GM12878 (cell line): ENCODE measurements around the gene BPIFA3. TPM values are rescaled to one million over a fixed set of nuclear protein-coding genes. Genes with fewer than 3 reads are reported as not detected.

Source experiments
- ATAC-seq: fragments of 200-7000 bp; cut with Tn5 transposase; 3 replicates; pipeline ENCODE4 v1.9.1; 2020; ENCODE audit warnings: mild to moderate bottlenecking, moderate library complexity
- BruUV-seq: library from RNA; stranded (reverse); fragments of 400-500 nt; replicated peaks from 2 replicates; lab custom pipeline; 2021; lab: Mats Ljungman, UMichigan
- CTCF ChIA-PET: fragments of 300-600 bp; sonication (Branson Sonifier 250); formaldehyde crosslinking; extraction: SDS; loops from one replicate; lab custom pipeline; 2021; ENCODE audit warnings: inconsistent platforms; lab: Yijun Ruan, JAX
- POLR2A ChIA-PET: fragments of 350-600 bp; formaldehyde crosslinking; extraction: SDS; loops from one replicate; lab custom pipeline; 2021; ENCODE audit warnings: inconsistent platforms; lab: Charles Lee
- RAD21 ChIA-PET: fragments of 300-600 bp; sonication (Branson Sonifier 250); formaldehyde crosslinking; loops from one replicate; lab custom pipeline; 2023; ENCODE audit warnings: antibody characterized with exemption; ENCODE audit not compliant: unreplicated experiment; lab: Charles Lee
- SMC1A ChIA-PET: fragments of 300-600 bp; sonication (Branson Sonifier 250); formaldehyde crosslinking; loops from one replicate; lab custom pipeline; 2023; ENCODE audit not compliant: unreplicated experiment, uncharacterized antibody; lab: Charles Lee
- DNase-seq: peaks from one replicate; pipeline ENCODE4 v3.0.0-alpha.2; 2011; ENCODE audit warnings: low read depth, low spot score
- FAIRE-seq: peaks from 3 replicates; lab custom pipeline; 2011; peaks lifted over from hg19 to GRCh38; lab: Jason Lieb, UNC
- H2AFZ ChIP-seq: 2 replicates; pipeline ENCODE4 v1.6.0; 2011; ENCODE audit warnings: low read depth, low read length, control low read depth; ENCODE audit not compliant: control insufficient read depth
- H3K27ac ChIP-seq: 2 replicates; pipeline ENCODE4 v1.5.1; 2011; ENCODE audit warnings: control low read depth; ENCODE audit not compliant: control insufficient read depth, insufficient read depth
- H3K27me3 ChIP-seq, 2 experiments: replicated peaks in 1 of 2; 2 replicates each; pipeline versions ENCODE4 v1.6.0 to v1.6.1; 2011; ENCODE audit warnings: low read length in 1 of 2; ENCODE audit not compliant: control insufficient read depth in 2 of 2, insufficient read depth in 2 of 2
- H3K36me3 ChIP-seq, 2 experiments: 2 replicates each; pipeline ENCODE4 v1.5.1; 2011; ENCODE audit warnings: low read length in 1 of 2; ENCODE audit not compliant: control insufficient read depth in 2 of 2, insufficient read depth in 2 of 2
- H3K4me1 ChIP-seq: 2 replicates; pipeline ENCODE4 v1.6.1; 2011; ENCODE audit warnings: mild to moderate bottlenecking, low read length, moderate library complexity, mixed read lengths; ENCODE audit not compliant: control insufficient read depth, insufficient read depth
- H3K4me2 ChIP-seq: 2 replicates; pipeline ENCODE4 v1.6.0; 2011; ENCODE audit warnings: control low read depth; ENCODE audit not compliant: control insufficient read depth, insufficient read depth
- H3K4me3 ChIP-seq: fragments of 200-600 bp; sonication (generic); 2 replicates; pipeline ENCODE4 v1.5.1; 2016
- H3K79me2 ChIP-seq: 2 replicates; pipeline ENCODE4 v1.6.0; 2011; ENCODE audit warnings: low read length; ENCODE audit not compliant: control insufficient read depth, insufficient read depth
- H3K9ac ChIP-seq: 2 replicates; pipeline ENCODE4 v1.8.0; 2011; ENCODE audit warnings: low read length, control low read depth, mixed read lengths; ENCODE audit not compliant: control insufficient read depth, insufficient read depth
- H3K9me3 ChIP-seq: replicated peaks from 3 replicates; pipeline ENCODE4 v1.5.1; 2011; ENCODE audit warnings: mild to moderate bottlenecking, low read length; ENCODE audit not compliant: control insufficient read depth, insufficient read depth
- H4K20me1 ChIP-seq: 2 replicates; pipeline ENCODE4 v1.6.0; 2011; ENCODE audit not compliant: control insufficient read depth, insufficient read depth
- ASH2L ChIP-seq: fragments of 300-600, 200-600 bp; sonication (generic); IDR thresholded peaks from 2 replicates; pipeline ENCODE4 v1.6.1; 2017; ENCODE audit warnings: low read depth, mild to moderate bottlenecking, borderline replicate concordance
- ATF7 ChIP-seq: fragments of 450-650 bp; IDR thresholded peaks from 2 replicates; pipeline ENCODE4 v1.6.1; 2016; ENCODE audit warnings: low read depth, mild to moderate bottlenecking
- CBX5 ChIP-seq: sonication (generic); IDR thresholded peaks from 2 replicates; pipeline ENCODE4 v1.6.1; 2016; ENCODE audit warnings: low read depth, moderate library complexity, mild to moderate bottlenecking, inconsistent platforms
- CHD4 ChIP-seq: fragments of 200-600 bp; sonication (generic); IDR thresholded peaks from 2 replicates; pipeline ENCODE4 v1.6.1; 2016; ENCODE audit warnings: mild to moderate bottlenecking
- HDAC6 ChIP-seq: fragments of 200-600 bp; sonication (generic); IDR thresholded peaks from one replicate; pipeline ENCODE4 v1.8.0; 2017; ENCODE audit warnings: antibody characterized with exemption; ENCODE audit not compliant: unreplicated experiment
- KLF5 ChIP-seq: fragments of 450-650 bp; IDR thresholded peaks from 2 replicates; pipeline ENCODE4 v1.6.1; 2014; ENCODE audit warnings: mild to moderate bottlenecking; ENCODE audit not compliant: partially characterized antibody
- MXI1 ChIP-seq: fragments of 150-350 bp; IDR thresholded peaks from 2 replicates; pipeline ENCODE4 v1.6.1; 2011; ENCODE audit warnings: low read depth, mild to moderate bottlenecking, inconsistent platforms, low read length, improper control_type of control experiment
- MYB ChIP-seq: fragments of 150-350 bp; IDR thresholded peaks from 2 replicates; pipeline ENCODE4 v1.6.1; 2014; ENCODE audit warnings: mild to moderate bottlenecking, low read depth, low read length, borderline replicate concordance
- PML ChIP-seq: IDR thresholded peaks from 2 replicates; pipeline ENCODE4 v1.6.1; 2012; ENCODE audit warnings: low read length, inconsistent platforms
- POU2F2 ChIP-seq: IDR thresholded peaks from 3 replicates; pipeline ENCODE4 v1.6.1; 2011; ENCODE audit warnings: low read depth, mild to moderate bottlenecking, low read length, borderline replicate concordance
- SPI1 ChIP-seq: IDR thresholded peaks from 2 replicates; pipeline ENCODE4 v1.6.1; 2011; ENCODE audit warnings: low read depth, mild to moderate bottlenecking, low read length, moderate library complexity, borderline replicate concordance; ENCODE audit not compliant: insufficient read depth
- TARDBP ChIP-seq: IDR thresholded peaks from 2 replicates; pipeline ENCODE4 v1.6.1; 2016; ENCODE audit warnings: borderline replicate concordance
- YBX1 ChIP-seq: fragments of 450-650 bp; IDR thresholded peaks from 2 replicates; pipeline ENCODE4 v1.6.1; 2016; ENCODE audit warnings: antibody characterized with exemption
- ZNF217 ChIP-seq: fragments of 450-650 bp; IDR thresholded peaks from 2 replicates; pipeline ENCODE4 v1.6.1; 2017; ENCODE audit warnings: antibody characterized with exemption, mild to moderate bottlenecking
- ZZZ3 ChIP-seq: IDR thresholded peaks from 2 replicates; pipeline ENCODE4 v1.6.1; 2011; ENCODE audit warnings: low read depth; ENCODE audit not compliant: control insufficient read depth, insufficient read length
- WGBS: methylation state at CpG from one replicate; pipeline ENCODE4 v1.1.6; 2016; ENCODE audit warnings: low lambda C conversion rate; ENCODE audit not compliant: insufficient replicate concordance, insufficient coverage; ENCODE audit errors: missing lambda C conversion rate; 5-methylcytosine and 5-hydroxymethylcytosine counted together
- in situ Hi-C: fragments of 300-500 bp; cut with MboI; formaldehyde crosslinking; loops from 9 replicates; pipeline ENCODE4 v1.14.3; 2018; ENCODE audit warnings: mixed read lengths
- intact Hi-C: fragments of 100-400 bp; cut with micrococcal nuclease; formaldehyde crosslinking; loops from one replicate; pipeline ENCODE4 v1.14.2; 2022; ENCODE audit not compliant: unreplicated experiment
- polyA plus RNA-seq, 11 experiments: library from polyadenylated mRNA; depleted of rRNA in 4 of 11; unstranded in 6 of 11; stranded (reverse) in 5 of 11; fragments of >200 nt; fragmentation: Nextera tagmentation in 4 of 11; fragmentation: Illumina TruSeq in 1 of 11; extraction: Ambion mirVana in 4 of 11; extraction: Trizol in 1 of 11; gene quantifications; 1 replicate in 1 of 11; 2 replicates in 10 of 11; pipeline versions ENCODE4 v1.2.1 to v1.2.3, GENCODE V29; 2011 to 2016; ENCODE audit warnings: inconsistent platforms in 2 of 11, missing spikeins in 2 of 11, low read depth in 1 of 11
- total RNA-seq, 4 experiments: library from RNA; depleted of rRNA in 3 of 4; stranded (reverse); fragments of >200 nt in 3 of 4; fragmentation: Illumina TruSeq in 1 of 4; extraction: Trizol in 1 of 4; gene quantifications; 2 replicates each; pipeline versions ENCODE4 v1.2.1 to v1.2.3, GENCODE V29; 2013 to 2021
- TF ChIP-seq, protein P1 (sequence below): IDR thresholded peaks from 2 replicates; pipeline ENCODE4 v1.6.1; 2012; ENCODE audit warnings: mild to moderate bottlenecking, low read depth, low read length
- TF ChIP-seq, protein P2 (sequence below): fragments of 450-650 bp; IDR thresholded peaks from 2 replicates; pipeline ENCODE4 v1.6.1; 2017; ENCODE audit warnings: low read depth, mild to moderate bottlenecking, moderate library complexity

Gene BPIFA3
- total and polyA plus RNA-seq, 10 of the 15 experiments (the other 5 are each of a cell fraction or from before 2014, with no cell fraction given) = not detected

DNA sequence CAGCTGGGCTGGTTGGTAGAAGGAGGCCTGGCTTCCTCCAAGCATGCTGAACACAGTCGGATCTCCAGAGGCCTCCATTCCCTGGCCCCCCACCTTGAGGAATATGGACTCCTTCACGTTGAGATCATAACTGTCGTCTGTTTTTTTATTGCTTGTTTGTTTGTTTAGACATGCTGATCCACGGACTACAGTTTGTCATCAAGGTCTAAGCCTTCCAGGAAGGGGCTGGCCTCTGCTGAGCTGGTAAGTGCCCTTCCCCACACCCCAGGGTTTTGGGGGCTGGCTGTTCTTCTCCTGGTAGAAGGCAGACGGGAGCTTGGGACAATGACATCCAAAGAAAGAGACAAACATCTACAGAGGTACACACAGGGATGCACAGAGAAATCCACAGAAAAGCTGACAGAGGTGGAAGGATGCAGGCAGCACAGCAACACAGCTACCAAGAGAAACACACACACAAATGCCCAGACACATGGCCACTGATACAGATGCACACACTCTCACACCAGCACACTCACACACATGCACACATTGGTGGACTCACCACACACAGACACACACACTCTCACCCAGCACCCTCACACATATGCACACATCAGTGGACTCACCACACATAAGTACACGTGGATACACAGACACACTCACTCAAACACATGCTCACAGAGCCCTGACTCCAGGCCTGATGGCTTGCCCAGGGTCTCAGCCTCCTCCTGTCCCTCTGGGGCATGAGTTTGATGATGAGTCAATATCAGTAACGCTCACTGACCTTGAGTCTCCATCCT lies 25.4 kb downstream of the BPIFA3 start (continued):
- TF ChIP-seq, protein P1, sequence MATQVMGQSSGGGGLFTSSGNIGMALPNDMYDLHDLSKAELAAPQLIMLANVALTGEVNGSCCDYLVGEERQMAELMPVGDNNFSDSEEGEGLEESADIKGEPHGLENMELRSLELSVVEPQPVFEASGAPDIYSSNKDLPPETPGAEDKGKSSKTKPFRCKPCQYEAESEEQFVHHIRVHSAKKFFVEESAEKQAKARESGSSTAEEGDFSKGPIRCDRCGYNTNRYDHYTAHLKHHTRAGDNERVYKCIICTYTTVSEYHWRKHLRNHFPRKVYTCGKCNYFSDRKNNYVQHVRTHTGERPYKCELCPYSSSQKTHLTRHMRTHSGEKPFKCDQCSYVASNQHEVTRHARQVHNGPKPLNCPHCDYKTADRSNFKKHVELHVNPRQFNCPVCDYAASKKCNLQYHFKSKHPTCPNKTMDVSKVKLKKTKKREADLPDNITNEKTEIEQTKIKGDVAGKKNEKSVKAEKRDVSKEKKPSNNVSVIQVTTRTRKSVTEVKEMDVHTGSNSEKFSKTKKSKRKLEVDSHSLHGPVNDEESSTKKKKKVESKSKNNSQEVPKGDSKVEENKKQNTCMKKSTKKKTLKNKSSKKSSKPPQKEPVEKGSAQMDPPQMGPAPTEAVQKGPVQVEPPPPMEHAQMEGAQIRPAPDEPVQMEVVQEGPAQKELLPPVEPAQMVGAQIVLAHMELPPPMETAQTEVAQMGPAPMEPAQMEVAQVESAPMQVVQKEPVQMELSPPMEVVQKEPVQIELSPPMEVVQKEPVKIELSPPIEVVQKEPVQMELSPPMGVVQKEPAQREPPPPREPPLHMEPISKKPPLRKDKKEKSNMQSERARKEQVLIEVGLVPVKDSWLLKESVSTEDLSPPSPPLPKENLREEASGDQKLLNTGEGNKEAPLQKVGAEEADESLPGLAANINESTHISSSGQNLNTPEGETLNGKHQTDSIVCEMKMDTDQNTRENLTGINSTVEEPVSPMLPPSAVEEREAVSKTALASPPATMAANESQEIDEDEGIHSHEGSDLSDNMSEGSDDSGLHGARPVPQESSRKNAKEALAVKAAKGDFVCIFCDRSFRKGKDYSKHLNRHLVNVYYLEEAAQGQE = no peak
- TF ChIP-seq KLF5 = no peak

- WGBS = 17% methylated on average over 3 of the region's 3 CpGs
- H3K27me3 ChIP-seq = 0 out of 4 replicates have a peak, but pooled peaks cover 0 to 1% of the 10 kb centered on the region in 2 experiments
- no peaks in the 10 kb centered on the region for H3K36me3 ChIP-seq
- intact Hi-C loops = no loop called here
- FAIRE-seq = no peak
- DNase-seq = no peak
- no peaks in the 10 kb centered on the region for H3K4me1 ChIP-seq
- no peak overlapping the region for H2AFZ ChIP-seq
- CTCF ChIA-PET = no interaction called here
- ATAC-seq = no peak
- no peak for TF ChIP-seq TARDBP
- no peak for TF ChIP-seq ZNF217
- no peak for TF ChIP-seq YBX1
- TF ChIP-seq HDAC6 = no peak
- no peak for TF ChIP-seq MXI1
- no peak for TF ChIP-seq CHD4
- no peak for TF ChIP-seq SPI1
- TF ChIP-seq ZZZ3 = no peak
- no peak for TF ChIP-seq MYB
- no peak for TF ChIP-seq POU2F2
- TF ChIP-seq CBX5 = no peak
- TF ChIP-seq ASH2L = no peak
- no peak for TF ChIP-seq ATF7
- TF ChIP-seq, protein P2, sequence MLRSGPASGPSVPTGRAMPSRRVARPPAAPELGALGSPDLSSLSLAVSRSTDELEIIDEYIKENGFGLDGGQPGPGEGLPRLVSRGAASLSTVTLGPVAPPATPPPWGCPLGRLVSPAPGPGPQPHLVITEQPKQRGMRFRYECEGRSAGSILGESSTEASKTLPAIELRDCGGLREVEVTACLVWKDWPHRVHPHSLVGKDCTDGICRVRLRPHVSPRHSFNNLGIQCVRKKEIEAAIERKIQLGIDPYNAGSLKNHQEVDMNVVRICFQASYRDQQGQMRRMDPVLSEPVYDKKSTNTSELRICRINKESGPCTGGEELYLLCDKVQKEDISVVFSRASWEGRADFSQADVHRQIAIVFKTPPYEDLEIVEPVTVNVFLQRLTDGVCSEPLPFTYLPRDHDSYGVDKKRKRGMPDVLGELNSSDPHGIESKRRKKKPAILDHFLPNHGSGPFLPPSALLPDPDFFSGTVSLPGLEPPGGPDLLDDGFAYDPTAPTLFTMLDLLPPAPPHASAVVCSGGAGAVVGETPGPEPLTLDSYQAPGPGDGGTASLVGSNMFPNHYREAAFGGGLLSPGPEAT = no peak
- no peak for TF ChIP-seq PML
- TF ChIP-seq, all 136 proteins: peak for 0
- no TSS peak for BruUV-seq
- Histone ChIP-seq H3K27ac (no peak overlapping the region), H4K20me1 (no peaks in the 10 kb centered on the region), H3K9ac (no peak overlapping the region), H3K79me2 (no peaks in the 10 kb centered on the region), H3K4me2 (no peak overlapping the region), H3K9me3 (no peaks in the 10 kb centered on the region), H3K4me3 (no peak overlapping the region)
- RAD21 ChIA-PET = no interaction called here
- POLR2A ChIA-PET = no interaction called here
- in situ Hi-C loops = no loop called here
- SMC1A ChIA-PET = no interaction called here
These were observed 28.9 kb downstream of the BPIFA3 start for GRCh38 chr20:33246077-33246476.
